Activated CD8-positive, alpha-beta T cell treated with anti-CD3 and anti-CD28 coated beads for 36 hours (primary cell): ENCODE data around the gene SMIM38. TPM values are rescaled to one million over a fixed set of nuclear protein-coding genes. Genes with fewer than 3 reads are reported as not detected.
"Not testable (repeated sequence)": the region's sequence is repeated elsewhere in the genome, so short reads cannot be mapped to it uniquely, and the experiment has no call there.

Experiments
- ATAC-seq: fragments of 200-7000 bp; cut with Tn5 transposase; one replicate; pipeline ENCODE4 v1.10.0; 2021; ENCODE audit warnings: mild to moderate bottlenecking, moderate library complexity
- CTCF ChIA-PET: fragments of 350-600 bp; sonication (Branson Sonifier 250); formaldehyde crosslinking; loops from one replicate; lab custom pipeline; 2021; ENCODE audit warnings: antibody characterized with exemption; lab: Charles Lee
- POLR2A ChIA-PET: fragments of 350-600 bp; sonication (Branson Sonifier 250); formaldehyde crosslinking; loops from one replicate; lab custom pipeline; 2021; ENCODE audit warnings: antibody characterized with exemption; lab: Charles Lee
- DNase-seq: peaks from one replicate; pipeline ENCODE4 v3.0.0-alpha.2; 2020
- H3K27ac Mint-ChIP-seq: one replicate; pipeline ENCODE4 v1.8.0; 2021; ENCODE audit warnings: mild to moderate bottlenecking, mixed read lengths
- H3K27me3 Mint-ChIP-seq: one replicate; pipeline ENCODE4 v1.8.0; 2021; ENCODE audit warnings: mixed read lengths
- H3K36me3 Mint-ChIP-seq: one replicate; pipeline ENCODE4 v1.8.0; 2021; ENCODE audit warnings: low read depth, mixed read lengths
- H3K4me1 Mint-ChIP-seq: one replicate; pipeline ENCODE4 v1.8.0; 2021; ENCODE audit warnings: low read depth, mixed read lengths
- H3K4me3 Mint-ChIP-seq: one replicate; pipeline ENCODE4 v1.8.0; 2021; ENCODE audit warnings: mild to moderate bottlenecking, moderate library complexity, mixed read lengths
- H3K9me3 Mint-ChIP-seq: one replicate; pipeline ENCODE4 v1.8.0; 2021; ENCODE audit warnings: mixed read lengths
- CTCF ChIP-seq: fragments of 200-600 bp; IDR thresholded peaks from one replicate; pipeline ENCODE4 v1.8.0; 2022; ENCODE audit warnings: antibody characterized with exemption, mild to moderate bottlenecking
- intact Hi-C: fragments of 100-400 bp; cut with micrococcal nuclease; formaldehyde crosslinking; loops from one replicate; pipeline ENCODE4 v1.10.0; 2022
- total RNA-seq, 2 experiments: library from RNA; stranded (reverse); gene quantifications; one replicate each; pipeline ENCODE4 v1.2.3, GENCODE V29; 2021

The SMIM38 gene
- total RNA-seq, 2 experiments from 2014 or later: 0.31 to 0.77 TPM

DNA sequence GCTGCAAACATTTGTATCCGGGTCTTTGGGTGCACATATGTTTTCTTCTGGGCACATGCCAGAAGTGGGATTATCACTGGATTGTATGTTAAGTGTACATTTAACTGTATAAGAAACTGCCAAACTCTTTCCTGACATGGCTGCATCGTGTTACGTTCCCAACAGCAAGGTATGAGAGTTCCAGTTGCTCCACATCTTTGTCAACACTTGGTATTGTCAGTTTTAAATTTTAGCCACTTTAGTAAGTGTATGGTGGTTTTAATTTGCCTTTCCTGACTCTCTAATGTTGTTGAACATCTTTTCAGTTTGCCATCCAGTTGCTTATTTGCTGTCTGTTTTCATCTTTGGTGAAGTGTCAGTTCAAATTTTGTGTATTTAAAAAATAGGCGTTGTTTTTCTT, 22.5 kb upstream of the SMIM38 start:
- Mint-ChIP-seq H3K36me3 (peaks cover 11% of the 10 kb centered on the region), H3K4me1 (peaks cover 18% of the 10 kb centered on the region), H3K4me3 (no peak overlapping the region), H3K27ac (no peak overlapping the region), H3K9me3 (peaks cover 17% of the 10 kb centered on the region), H3K27me3 (no peaks in the 10 kb centered on the region)
- TF ChIP-seq CTCF: no peak
- DNase-seq (no peak), ATAC-seq (no peak)
- CTCF ChIA-PET: interaction anchor here (1.1 to 1.5 kb wide), 2 partner anchors 59 to 160 kb away, joined by 3 to 4 read pairs; no protein-coding TSS in a partner anchor
- POLR2A ChIA-PET: no interaction called here
- intact Hi-C loops: no loop called here

DNA sequence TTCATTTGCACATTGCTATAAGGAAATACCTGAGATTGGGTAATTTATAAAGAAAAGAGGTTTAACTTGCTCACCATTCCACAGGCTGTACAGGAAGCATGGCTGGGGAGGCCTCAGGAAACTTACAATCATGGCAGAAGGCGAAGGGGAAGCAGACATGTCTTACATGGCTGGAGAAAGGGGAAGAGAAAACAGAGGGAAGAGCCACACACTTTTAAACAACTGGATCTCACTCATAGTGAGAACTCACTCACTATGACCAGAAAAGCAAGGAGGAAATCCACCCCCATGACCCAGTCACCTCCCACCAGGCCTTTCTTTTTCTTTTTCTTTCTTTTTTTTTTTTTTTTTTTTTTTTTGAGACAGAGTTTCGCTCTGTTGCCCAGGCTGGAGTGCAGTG, 21.6 kb upstream of the SMIM38 start:
- H3K9me3 Mint-ChIP-seq, POLR2A ChIA-PET, DNase-seq, CTCF ChIA-PET, H3K27me3 Mint-ChIP-seq, intact Hi-C loops, H3K4me3 Mint-ChIP-seq: not testable (repeated sequence)
- H3K36me3 Mint-ChIP-seq: peaks cover 11% of the 10 kb centered on the region
- peaks cover 18% of the 10 kb centered on the region for H3K4me1 Mint-ChIP-seq
- H3K27ac Mint-ChIP-seq: peak overlapping the region; percentile 3
- peak; percentile 50 for ATAC-seq

- DNase-seq: no peak
- ChIA-PET POLR2A (no interaction called here), CTCF (no interaction called here)
- Mint-ChIP-seq H3K4me3 (no peak overlapping the region), H3K9me3 (peaks cover 9% of the 10 kb centered on the region), H3K27ac (no peak overlapping the region), H3K27me3 (no peaks in the 10 kb centered on the region), H3K36me3 (peaks cover 11% of the 10 kb centered on the region), H3K4me1 (peaks cover 18% of the 10 kb centered on the region)
- intact Hi-C loops: no loop called here
- ATAC-seq: no peak
- no peak for TF ChIP-seq CTCF
Measured at GRCh38 chr11:69134957-69135356, 20.8 kb upstream of the SMIM38 start.

DNA sequence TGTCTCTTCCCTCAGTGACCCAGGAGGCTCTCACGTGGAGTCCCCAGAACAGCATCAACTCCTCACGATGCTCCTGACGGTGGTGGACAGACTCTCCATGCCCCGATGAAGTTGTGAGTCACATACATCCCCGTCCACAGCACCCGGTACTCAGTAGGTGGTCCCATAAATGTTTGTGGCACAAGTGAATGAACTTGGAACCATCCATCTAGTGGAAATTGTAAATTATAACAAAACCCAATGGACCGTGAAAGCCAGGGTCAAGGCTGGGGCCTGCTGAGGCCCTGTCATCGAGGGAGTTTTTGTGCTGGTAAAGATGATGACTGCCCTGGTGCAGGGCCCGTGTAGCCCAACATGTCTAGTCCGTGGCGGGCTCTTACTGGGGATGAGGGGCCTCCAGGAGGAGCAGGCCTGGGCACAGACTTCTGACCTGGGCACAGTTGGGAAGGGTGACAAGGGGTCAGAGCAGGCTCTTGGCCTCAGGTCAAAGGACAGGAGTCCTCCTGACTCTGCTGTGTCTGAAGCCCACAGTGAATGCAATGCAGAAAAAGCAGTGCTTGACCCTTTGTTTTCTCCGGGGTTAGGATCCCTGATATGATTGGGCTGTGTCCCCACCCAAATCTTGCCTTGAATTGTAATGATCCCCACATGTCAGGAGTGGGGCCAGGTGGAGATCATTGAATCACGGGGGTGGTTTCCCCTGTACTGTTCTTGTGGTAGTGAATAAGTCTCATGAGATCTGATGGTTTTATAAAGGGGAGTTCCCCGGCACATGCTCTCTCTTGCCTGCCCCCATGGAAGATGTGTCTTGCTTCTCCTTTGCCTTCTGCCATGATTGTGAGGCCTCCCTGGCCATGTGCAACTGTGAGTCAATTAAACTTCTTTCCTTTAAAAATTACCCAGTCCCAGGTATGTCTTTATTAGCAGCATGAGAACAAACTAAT, 20.0 kb upstream of the SMIM38 start:
- ChIA-PET POLR2A (no interaction called here), CTCF (no interaction called here)
- ATAC-seq: peak; percentile 69
- Mint-ChIP-seq H3K9me3 (peaks cover 9% of the 10 kb centered on the region), H3K36me3 (peaks cover 11% of the 10 kb centered on the region), H3K27me3 (no peaks in the 10 kb centered on the region), H3K4me1 (peaks cover 18% of the 10 kb centered on the region), H3K27ac (peak overlapping the region; percentile 37), H3K4me3 (no peak overlapping the region)
- peak; percentile 54 for DNase-seq
- intact Hi-C loops: no loop called here
- TF ChIP-seq CTCF: no peak

GRCh38 chr11:69136471-69136870, 19.3 kb upstream of the SMIM38 start:
- DNase-seq (no peak), ATAC-seq (no peak)
- Mint-ChIP-seq H3K4me3 (no peak overlapping the region), H3K9me3 (peaks cover 9% of the 10 kb centered on the region), H3K36me3 (peaks cover 11% of the 10 kb centered on the region), H3K4me1 (peaks cover 14% of the 10 kb centered on the region), H3K27me3 (no peaks in the 10 kb centered on the region), H3K27ac (peak overlapping the region; percentile 37)
- ChIA-PET POLR2A (interaction anchor here (1.6 kb wide), 1 partner anchor 13 kb away, joined by 4 read pairs; no protein-coding TSS in a partner anchor), CTCF (no interaction called here)
- intact Hi-C loops: no loop called here
- no peak for TF ChIP-seq CTCF
